Vagina (tissue), 2 donors: ENCODE results near the gene NTNG1. TPM values are rescaled to one million over a fixed set of nuclear protein-coding genes. Genes with fewer than 3 reads are reported as not detected.

ENCODE experiments used
- DNase-seq, 2 donors: peaks; one replicate each; pipeline ENCODE4 v3.0.0-alpha.2; 2017; ENCODE audit errors: extremely low spot score in 2 of 2
- H3K27ac ChIP-seq: fragments of 200-600 bp; sonication (generic); one replicate; pipeline ENCODE4 v1.5.1; 2019
- H3K27me3 ChIP-seq: fragments of 200-600 bp; sonication (generic); one replicate; pipeline ENCODE4 v1.5.1; 2019
- H3K36me3 ChIP-seq, 2 donors: fragments of 200-600 bp; sonication (generic); one replicate each; pipeline ENCODE4 v1.5.1; 2017 to 2019
- H3K4me1 ChIP-seq: fragments of 200-600 bp; sonication (generic); one replicate; pipeline ENCODE4 v1.5.1; 2019
- H3K4me3 ChIP-seq, 2 donors: fragments of 200-600 bp; sonication (generic); 1 replicate in 1 of 2; 2 replicates in 1 of 2; pipeline ENCODE4 v1.5.1; 2016 to 2019
- H3K9me3 ChIP-seq: fragments of 200-600 bp; sonication (generic); one replicate; pipeline ENCODE4 v1.5.1; 2019
- POLR2A ChIP-seq, 2 donors: fragments of 450-650 bp; IDR thresholded peaks; one replicate each; pipeline ENCODE4 v1.6.1; 2017; ENCODE audit warnings: antibody characterized with exemption in 2 of 2, mild to moderate bottlenecking in 2 of 2, moderate library complexity in 2 of 2
- POLR2AphosphoS5 ChIP-seq, 2 donors: sonication (generic); formaldehyde crosslinking; IDR thresholded peaks; one replicate each; pipeline ENCODE4 v1.9.0; 2017; ENCODE audit warnings: antibody characterized with exemption in 2 of 2, mild to moderate bottlenecking in 2 of 2, low read depth in 1 of 2; ENCODE audit not compliant: insufficient read depth in 1 of 2
- intact Hi-C: fragments of 100-400 bp; cut with DNase I; formaldehyde crosslinking; loops from one replicate; pipeline ENCODE4 v1.15.1; 2023
- total RNA-seq: library from RNA; depleted of rRNA; stranded (reverse); fragments of >200 nt; gene quantifications from one replicate; pipeline ENCODE4 v1.2.3, GENCODE V29; 2016
- TF ChIP-seq, protein P1 (sequence below), 3 experiments: fragments of 450-650 bp in 2 of 3; fragments of 200-600 bp in 1 of 3; sonication (generic) in 1 of 3; IDR thresholded peaks; one replicate each; pipeline ENCODE4 v1.5.1; 2017 to 2019; ENCODE audit warnings: antibody characterized with exemption in 3 of 3, mild to moderate bottlenecking in 2 of 3, moderate library complexity in 2 of 3

NTNG1 gene
- total RNA-seq, 1 donor from 2014 or later = 6.6 TPM

DNA sequence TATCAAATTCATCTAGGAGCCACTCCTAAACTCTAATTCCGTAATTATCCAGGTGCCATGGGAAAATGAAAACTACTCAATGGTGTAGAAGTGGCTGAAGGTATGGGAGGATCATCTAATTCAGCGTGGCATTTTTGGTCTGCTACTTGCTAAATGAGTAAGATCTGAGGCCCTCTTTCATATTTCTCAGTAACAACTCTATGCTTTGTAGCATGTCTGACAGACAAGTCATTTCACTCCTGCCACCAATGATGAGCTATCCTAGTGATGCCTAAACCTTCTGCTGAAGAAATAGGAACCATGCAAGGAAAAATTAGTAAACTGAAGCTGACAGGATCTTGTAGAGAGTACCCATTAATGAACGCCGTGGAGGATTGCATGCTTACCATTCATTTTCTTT is 145.3 kb downstream of the NTNG1 start:
- TF ChIP-seq POLR2A (IDR thresholded peaks at IDR 0.05) = no peak
- no peak for TF ChIP-seq POLR2AphosphoS5 (IDR thresholded peaks at IDR 0.05; ENCODE audit: insufficient read depth in 1 of 2, low read depth in 1 of 2)
- TF ChIP-seq, protein P1, sequence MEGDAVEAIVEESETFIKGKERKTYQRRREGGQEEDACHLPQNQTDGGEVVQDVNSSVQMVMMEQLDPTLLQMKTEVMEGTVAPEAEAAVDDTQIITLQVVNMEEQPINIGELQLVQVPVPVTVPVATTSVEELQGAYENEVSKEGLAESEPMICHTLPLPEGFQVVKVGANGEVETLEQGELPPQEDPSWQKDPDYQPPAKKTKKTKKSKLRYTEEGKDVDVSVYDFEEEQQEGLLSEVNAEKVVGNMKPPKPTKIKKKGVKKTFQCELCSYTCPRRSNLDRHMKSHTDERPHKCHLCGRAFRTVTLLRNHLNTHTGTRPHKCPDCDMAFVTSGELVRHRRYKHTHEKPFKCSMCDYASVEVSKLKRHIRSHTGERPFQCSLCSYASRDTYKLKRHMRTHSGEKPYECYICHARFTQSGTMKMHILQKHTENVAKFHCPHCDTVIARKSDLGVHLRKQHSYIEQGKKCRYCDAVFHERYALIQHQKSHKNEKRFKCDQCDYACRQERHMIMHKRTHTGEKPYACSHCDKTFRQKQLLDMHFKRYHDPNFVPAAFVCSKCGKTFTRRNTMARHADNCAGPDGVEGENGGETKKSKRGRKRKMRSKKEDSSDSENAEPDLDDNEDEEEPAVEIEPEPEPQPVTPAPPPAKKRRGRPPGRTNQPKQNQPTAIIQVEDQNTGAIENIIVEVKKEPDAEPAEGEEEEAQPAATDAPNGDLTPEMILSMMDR (IDR thresholded peaks at IDR 0.05) = no peak
- no peak overlapping the region for H3K27ac ChIP-seq
- no peaks in the 10 kb centered on the region for H3K9me3 ChIP-seq
- H3K27me3 ChIP-seq = no peaks in the 10 kb centered on the region
- intact Hi-C loops = no loop called here
- no peak overlapping the region for H3K4me3 ChIP-seq
- no peaks in the 10 kb centered on the region for H3K36me3 ChIP-seq
- DNase-seq = no peak
- H3K4me1 ChIP-seq = no peaks in the 10 kb centered on the region

DNA sequence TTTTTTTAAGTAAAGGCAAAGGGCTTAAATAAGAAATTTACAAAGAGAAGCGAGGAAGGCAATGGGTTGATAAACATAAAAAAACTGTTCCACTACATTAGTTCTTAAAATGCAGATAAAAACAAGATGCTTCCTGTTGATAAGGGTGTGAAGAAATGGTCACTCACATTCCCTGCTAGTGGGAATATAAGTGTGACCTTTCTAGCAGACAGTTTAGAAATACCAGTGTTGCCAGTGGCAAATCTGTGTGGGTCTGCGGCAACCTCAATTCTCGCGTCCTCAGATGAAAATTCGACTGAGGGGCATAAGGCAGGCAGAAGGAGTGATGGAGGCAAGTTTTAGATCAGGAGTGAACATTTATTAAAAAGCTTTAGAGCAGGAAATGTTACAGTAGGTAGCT is 151.1 kb downstream of the NTNG1 start:
- no peaks in the 10 kb centered on the region for H3K27me3 ChIP-seq
- no peaks in the 10 kb centered on the region for H3K9me3 ChIP-seq
- no peak for DNase-seq
- H3K4me1 ChIP-seq = no peaks in the 10 kb centered on the region
- intact Hi-C loops = no loop called here
- H3K36me3 ChIP-seq = no peaks in the 10 kb centered on the region
- TF ChIP-seq POLR2AphosphoS5 (IDR thresholded peaks at IDR 0.05; ENCODE audit: insufficient read depth in 1 of 2, low read depth in 1 of 2) (no peak), POLR2A (IDR thresholded peaks at IDR 0.05) (no peak)
- TF ChIP-seq, protein P1 (IDR thresholded peaks at IDR 0.05) = no peak
- no peak overlapping the region for H3K4me3 ChIP-seq
- no peak overlapping the region for H3K27ac ChIP-seq

DNA sequence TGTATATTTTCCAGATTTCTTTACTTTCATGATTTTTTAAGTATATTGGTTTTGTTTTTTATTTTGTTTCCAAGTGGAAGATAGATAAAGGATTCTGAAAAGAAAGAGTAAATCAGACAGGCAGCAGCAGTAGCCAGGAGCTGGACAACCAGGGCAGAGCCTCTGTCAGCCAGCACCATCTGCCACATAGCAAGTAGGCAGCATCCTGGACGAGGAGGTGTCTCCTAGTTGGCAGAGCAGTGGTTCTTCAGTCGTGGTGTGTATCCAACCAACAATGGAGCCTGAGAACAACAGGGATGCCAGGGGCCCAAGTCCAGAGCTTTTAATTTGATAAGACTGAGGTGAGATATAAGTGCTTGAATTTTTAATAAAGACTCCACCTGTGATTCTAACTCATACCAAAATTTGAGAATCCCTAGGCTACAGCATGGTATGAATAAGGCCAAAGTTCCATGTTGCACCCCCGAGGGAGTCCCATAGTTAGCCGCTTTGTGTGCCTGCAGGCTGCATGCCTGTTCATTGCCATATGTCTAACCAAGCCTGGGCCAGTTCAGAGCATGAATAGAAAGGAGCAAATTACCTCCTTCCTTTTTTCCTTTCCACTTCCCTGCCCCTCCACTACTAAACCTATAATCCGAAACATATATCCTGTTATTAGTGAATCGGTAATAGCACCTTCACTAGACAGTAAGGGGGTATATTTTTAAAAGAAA is 153.2 kb downstream of the NTNG1 start:
- no peaks in the 10 kb centered on the region for H3K36me3 ChIP-seq
- H3K9me3 ChIP-seq = no peaks in the 10 kb centered on the region
- intact Hi-C loops = no loop called here
- DNase-seq = no peak
- H3K4me3 ChIP-seq = no peak overlapping the region
- H3K4me1 ChIP-seq = no peaks in the 10 kb centered on the region
- no peak overlapping the region for H3K27ac ChIP-seq
- no peaks in the 10 kb centered on the region for H3K27me3 ChIP-seq
- TF ChIP-seq POLR2A (IDR thresholded peaks at IDR 0.05) (no peak), POLR2AphosphoS5 (IDR thresholded peaks at IDR 0.05; ENCODE audit: insufficient read depth in 1 of 2, low read depth in 1 of 2) (no peak)
- TF ChIP-seq, protein P1 (IDR thresholded peaks at IDR 0.05) = no peak

DNA sequence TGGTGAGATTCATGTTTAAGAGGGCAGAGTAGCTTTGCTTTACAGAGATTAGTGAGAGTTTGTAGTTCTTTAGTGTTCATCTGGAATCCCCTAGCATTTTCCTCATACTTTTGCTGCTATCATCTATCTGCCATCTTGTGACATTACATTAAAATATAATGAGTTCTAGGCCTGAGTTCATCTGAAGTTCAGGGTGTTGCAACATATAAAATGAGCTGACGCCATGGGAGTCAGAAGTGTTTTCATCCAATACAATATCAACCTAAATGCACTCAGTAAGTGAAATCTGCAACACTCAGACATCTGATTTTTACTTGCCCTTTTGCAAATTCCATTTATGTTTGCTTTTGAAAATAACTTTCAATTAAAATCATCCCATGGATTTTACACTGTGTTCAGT is 153.8 kb downstream of the NTNG1 start:
- no peaks in the 10 kb centered on the region for H3K27me3 ChIP-seq
- no peak overlapping the region for H3K4me3 ChIP-seq
- H3K27ac ChIP-seq = no peak overlapping the region
- no peaks in the 10 kb centered on the region for H3K9me3 ChIP-seq
- intact Hi-C loops = no loop called here
- DNase-seq = no peak
- H3K36me3 ChIP-seq = no peaks in the 10 kb centered on the region
- no peaks in the 10 kb centered on the region for H3K4me1 ChIP-seq
- TF ChIP-seq, protein P1 (IDR thresholded peaks at IDR 0.05) = no peak
- TF ChIP-seq POLR2A (IDR thresholded peaks at IDR 0.05) (no peak), POLR2AphosphoS5 (IDR thresholded peaks at IDR 0.05; ENCODE audit: insufficient read depth in 1 of 2, low read depth in 1 of 2) (no peak)

DNA sequence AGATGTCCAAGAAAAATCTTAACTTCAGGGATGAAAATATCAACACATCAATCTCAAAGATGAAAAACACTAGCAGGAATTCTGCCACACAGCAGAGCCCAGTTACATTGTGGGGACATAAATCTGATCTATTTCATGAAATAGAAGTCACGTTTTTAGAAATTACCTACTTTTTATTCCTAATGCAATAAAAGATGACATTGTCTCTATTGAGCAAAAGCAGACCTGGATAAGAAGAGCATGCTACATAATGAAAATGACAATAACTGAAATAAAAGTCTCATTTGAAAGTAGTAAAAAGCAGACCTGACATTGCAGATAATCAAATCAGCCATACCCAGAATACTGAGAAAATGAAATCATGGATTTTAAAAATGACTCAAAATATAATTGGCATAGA is 156.8 kb downstream of the NTNG1 start:
- no peak for DNase-seq
- intact Hi-C loops = no loop called here
- Histone ChIP-seq H3K27ac (no peak overlapping the region), H3K4me1 (no peaks in the 10 kb centered on the region), H3K27me3 (no peaks in the 10 kb centered on the region), H3K4me3 (no peak overlapping the region), H3K9me3 (no peaks in the 10 kb centered on the region), H3K36me3 (no peaks in the 10 kb centered on the region)
- no peak for TF ChIP-seq POLR2AphosphoS5 (IDR thresholded peaks at IDR 0.05; ENCODE audit: insufficient read depth in 1 of 2, low read depth in 1 of 2)
